Vagina (tissue), 2 donors: ENCODE data around the gene PITX3. TPM values are rescaled to one million over a fixed set of nuclear protein-coding genes. Genes with fewer than 3 reads are reported as not detected.

Source experiments
- DNase-seq, 2 donors: peaks; one replicate each; pipeline ENCODE4 v3.0.0-alpha.2; 2017; ENCODE audit errors: extremely low spot score in 2 of 2
- H3K27ac ChIP-seq: fragments of 200-600 bp; sonication (generic); one replicate; pipeline ENCODE4 v1.5.1; 2019
- H3K27me3 ChIP-seq: fragments of 200-600 bp; sonication (generic); one replicate; pipeline ENCODE4 v1.5.1; 2019
- H3K36me3 ChIP-seq, 2 donors: fragments of 200-600 bp; sonication (generic); one replicate each; pipeline ENCODE4 v1.5.1; 2017 to 2019
- H3K4me1 ChIP-seq: fragments of 200-600 bp; sonication (generic); one replicate; pipeline ENCODE4 v1.5.1; 2019
- H3K4me3 ChIP-seq, 2 donors: fragments of 200-600 bp; sonication (generic); 1 replicate in 1 of 2; 2 replicates in 1 of 2; pipeline ENCODE4 v1.5.1; 2016 to 2019
- H3K9me3 ChIP-seq: fragments of 200-600 bp; sonication (generic); one replicate; pipeline ENCODE4 v1.5.1; 2019
- POLR2A ChIP-seq, 2 donors: fragments of 450-650 bp; IDR thresholded peaks; one replicate each; pipeline ENCODE4 v1.6.1; 2017; ENCODE audit warnings: antibody characterized with exemption in 2 of 2, mild to moderate bottlenecking in 2 of 2, moderate library complexity in 2 of 2
- POLR2AphosphoS5 ChIP-seq, 2 donors: sonication (generic); formaldehyde crosslinking; IDR thresholded peaks; one replicate each; pipeline ENCODE4 v1.9.0; 2017; ENCODE audit warnings: antibody characterized with exemption in 2 of 2, mild to moderate bottlenecking in 2 of 2, low read depth in 1 of 2; ENCODE audit not compliant: insufficient read depth in 1 of 2
- intact Hi-C: fragments of 100-400 bp; cut with DNase I; formaldehyde crosslinking; loops from one replicate; pipeline ENCODE4 v1.15.1; 2023
- total RNA-seq: library from RNA; depleted of rRNA; stranded (reverse); fragments of >200 nt; gene quantifications from one replicate; pipeline ENCODE4 v1.2.3, GENCODE V29; 2016
- TF ChIP-seq, protein P1 (sequence below), 3 experiments: fragments of 450-650 bp in 2 of 3; fragments of 200-600 bp in 1 of 3; sonication (generic) in 1 of 3; IDR thresholded peaks; one replicate each; pipeline ENCODE4 v1.5.1; 2017 to 2019; ENCODE audit warnings: antibody characterized with exemption in 3 of 3, mild to moderate bottlenecking in 2 of 3, moderate library complexity in 2 of 3

Gene PITX3
- total RNA-seq, 1 donor from 2014 or later: not detected

DNA sequence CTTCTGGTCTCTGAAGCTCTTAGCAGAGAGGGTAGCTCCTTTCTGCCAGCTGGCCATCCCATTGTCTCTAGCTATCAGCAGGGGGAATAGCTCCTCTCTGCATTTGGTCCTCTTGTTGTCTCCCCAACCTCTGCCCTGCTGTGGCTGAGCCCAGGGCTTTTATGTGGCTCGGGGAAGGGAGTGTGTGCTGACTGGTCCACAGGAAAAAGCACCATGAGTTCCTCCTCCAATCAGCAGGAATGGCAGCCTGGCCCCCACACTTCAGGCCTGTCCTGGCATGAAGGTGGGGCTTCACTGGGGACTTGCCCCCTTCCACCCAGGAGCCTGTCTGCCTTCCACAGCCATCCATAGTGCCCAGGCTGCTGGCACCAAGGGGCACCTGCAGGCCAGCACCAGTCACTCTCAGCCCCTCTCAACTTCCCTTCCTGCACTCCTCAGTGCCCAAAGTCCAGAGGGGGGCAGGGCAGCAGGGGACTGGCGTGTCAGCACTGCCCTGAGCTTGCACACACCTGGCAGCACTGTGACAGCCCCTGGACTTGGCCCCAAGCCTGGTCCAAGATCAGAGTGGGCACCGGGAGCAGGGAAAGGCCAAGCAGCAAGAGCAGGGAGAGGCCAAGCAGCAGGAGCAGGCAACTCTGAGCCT is 52.9 kb downstream of the PITX3 start:
- intact Hi-C loops: no loop called here
- no peak for DNase-seq
- Histone ChIP-seq H3K36me3 (no peaks in the 10 kb centered on the region), H3K9me3 (no peaks in the 10 kb centered on the region), H3K27me3 (no peaks in the 10 kb centered on the region), H3K4me3 (no peak overlapping the region), H3K4me1 (peaks cover 5% of the 10 kb centered on the region), H3K27ac (no peak overlapping the region)
- TF ChIP-seq POLR2AphosphoS5 (IDR thresholded peaks at IDR 0.05; ENCODE audit: insufficient read depth in 1 of 2, low read depth in 1 of 2): no peak
- TF ChIP-seq POLR2A (IDR thresholded peaks at IDR 0.05): no peak
- TF ChIP-seq, protein P1, sequence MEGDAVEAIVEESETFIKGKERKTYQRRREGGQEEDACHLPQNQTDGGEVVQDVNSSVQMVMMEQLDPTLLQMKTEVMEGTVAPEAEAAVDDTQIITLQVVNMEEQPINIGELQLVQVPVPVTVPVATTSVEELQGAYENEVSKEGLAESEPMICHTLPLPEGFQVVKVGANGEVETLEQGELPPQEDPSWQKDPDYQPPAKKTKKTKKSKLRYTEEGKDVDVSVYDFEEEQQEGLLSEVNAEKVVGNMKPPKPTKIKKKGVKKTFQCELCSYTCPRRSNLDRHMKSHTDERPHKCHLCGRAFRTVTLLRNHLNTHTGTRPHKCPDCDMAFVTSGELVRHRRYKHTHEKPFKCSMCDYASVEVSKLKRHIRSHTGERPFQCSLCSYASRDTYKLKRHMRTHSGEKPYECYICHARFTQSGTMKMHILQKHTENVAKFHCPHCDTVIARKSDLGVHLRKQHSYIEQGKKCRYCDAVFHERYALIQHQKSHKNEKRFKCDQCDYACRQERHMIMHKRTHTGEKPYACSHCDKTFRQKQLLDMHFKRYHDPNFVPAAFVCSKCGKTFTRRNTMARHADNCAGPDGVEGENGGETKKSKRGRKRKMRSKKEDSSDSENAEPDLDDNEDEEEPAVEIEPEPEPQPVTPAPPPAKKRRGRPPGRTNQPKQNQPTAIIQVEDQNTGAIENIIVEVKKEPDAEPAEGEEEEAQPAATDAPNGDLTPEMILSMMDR (IDR thresholded peaks at IDR 0.05): no peak

DNA sequence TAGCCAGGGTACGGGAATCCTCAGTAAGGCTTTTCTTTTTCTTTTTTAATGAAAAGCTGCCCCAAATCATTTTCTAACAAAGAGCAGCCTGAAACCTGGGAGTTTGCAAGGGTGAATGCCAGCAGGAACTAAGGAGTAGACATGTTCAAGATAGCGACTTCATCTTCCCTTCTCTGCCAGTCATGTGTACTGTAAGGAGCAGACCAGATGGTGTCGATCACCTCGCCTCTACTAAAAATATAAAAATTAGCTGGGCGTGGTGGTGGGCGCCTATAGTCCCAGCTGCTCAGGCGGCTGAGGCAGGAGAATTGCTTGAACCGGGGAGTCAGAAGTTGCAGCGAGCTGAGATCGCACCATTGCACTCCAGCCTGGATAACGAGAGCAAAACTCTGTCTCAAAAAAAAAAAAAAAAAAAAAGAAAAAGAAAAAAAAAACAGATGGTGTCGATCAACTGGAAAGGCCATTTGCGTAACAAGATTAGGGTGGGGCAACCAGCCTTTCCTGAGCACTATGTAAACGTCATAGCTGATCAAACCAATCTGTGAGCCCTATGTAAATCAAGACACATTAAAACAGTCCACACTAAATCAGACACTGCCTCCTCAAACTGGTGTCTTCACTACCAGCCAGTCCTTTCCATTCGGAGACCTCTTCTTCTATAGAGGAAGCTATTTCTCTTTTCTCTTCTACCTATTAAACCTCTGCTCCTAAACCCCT is 55.3 kb downstream of the PITX3 start:
- H3K27ac ChIP-seq: no peak overlapping the region
- no peaks in the 10 kb centered on the region for H3K9me3 ChIP-seq
- no peaks in the 10 kb centered on the region for H3K36me3 ChIP-seq
- H3K27me3 ChIP-seq: no peaks in the 10 kb centered on the region
- no peak overlapping the region for H3K4me3 ChIP-seq
- TF ChIP-seq, protein P1 (IDR thresholded peaks at IDR 0.05): no peak
- TF ChIP-seq POLR2AphosphoS5 (IDR thresholded peaks at IDR 0.05; ENCODE audit: insufficient read depth in 1 of 2, low read depth in 1 of 2): no peak
- no peak for TF ChIP-seq POLR2A (IDR thresholded peaks at IDR 0.05)
- intact Hi-C loops: no loop called here
- H3K4me1 ChIP-seq: peaks cover 5% of the 10 kb centered on the region
- DNase-seq: no peak

DNA sequence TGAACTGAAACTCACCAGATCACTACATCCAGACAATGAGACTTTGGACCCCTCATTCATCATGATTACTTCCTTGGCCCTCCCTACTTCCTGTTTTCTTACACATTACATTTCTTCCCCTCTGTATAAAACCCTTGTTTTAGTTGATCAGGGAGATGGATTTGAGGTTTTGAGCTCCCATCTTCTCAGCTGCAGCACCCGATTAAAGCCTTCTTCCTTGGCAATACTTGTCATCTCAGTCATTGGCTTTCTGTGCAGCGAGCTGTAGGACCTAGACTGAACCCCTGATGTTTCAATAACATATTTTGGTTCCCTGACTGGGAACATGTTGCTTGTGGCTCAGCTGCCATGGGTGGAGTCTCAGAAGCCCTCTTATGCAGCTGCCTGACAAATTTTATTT is 56.0 kb downstream of the PITX3 start:
- H3K4me1 ChIP-seq: peaks cover 5% of the 10 kb centered on the region
- DNase-seq: no peak
- intact Hi-C loops: no loop called here
- H3K36me3 ChIP-seq: no peaks in the 10 kb centered on the region
- no peak overlapping the region for H3K27ac ChIP-seq
- H3K9me3 ChIP-seq: no peaks in the 10 kb centered on the region
- no peaks in the 10 kb centered on the region for H3K27me3 ChIP-seq
- H3K4me3 ChIP-seq: no peak overlapping the region
- TF ChIP-seq POLR2AphosphoS5 (IDR thresholded peaks at IDR 0.05; ENCODE audit: insufficient read depth in 1 of 2, low read depth in 1 of 2): no peak
- TF ChIP-seq, protein P1 (IDR thresholded peaks at IDR 0.05): no peak
- TF ChIP-seq POLR2A (IDR thresholded peaks at IDR 0.05): no peak

DNA sequence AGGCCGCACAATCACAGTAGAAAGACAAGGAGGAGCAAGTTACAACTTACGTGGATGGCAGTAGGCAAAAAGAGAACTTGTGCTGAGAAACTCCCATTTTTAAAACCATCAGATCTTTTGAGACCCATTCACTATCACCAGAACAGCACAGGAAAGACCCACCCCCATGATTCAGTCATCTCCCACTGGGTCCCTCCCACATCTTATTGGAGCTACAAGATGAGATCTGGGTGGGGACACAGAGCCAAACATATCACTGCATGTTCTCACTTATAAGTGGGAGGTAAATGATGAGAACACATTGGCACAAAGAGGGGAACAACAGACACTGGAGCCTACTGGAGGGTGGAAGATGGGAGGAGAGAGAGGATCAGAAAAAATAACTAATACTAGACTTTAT is 56.7 kb downstream of the PITX3 start:
- no peak for DNase-seq
- H3K4me3 ChIP-seq: no peak overlapping the region
- H3K36me3 ChIP-seq: no peaks in the 10 kb centered on the region
- H3K4me1 ChIP-seq: peaks cover 5% of the 10 kb centered on the region
- intact Hi-C loops: no loop called here
- no peak for TF ChIP-seq POLR2AphosphoS5 (IDR thresholded peaks at IDR 0.05; ENCODE audit: insufficient read depth in 1 of 2, low read depth in 1 of 2)
- TF ChIP-seq, protein P1 (IDR thresholded peaks at IDR 0.05): no peak
- TF ChIP-seq POLR2A (IDR thresholded peaks at IDR 0.05): no peak
- no peaks in the 10 kb centered on the region for H3K27me3 ChIP-seq
- H3K27ac ChIP-seq: no peak overlapping the region
- no peaks in the 10 kb centered on the region for H3K9me3 ChIP-seq

Other genes starting within 250 kb of the PITX3 start
- gene ARMH3, start 185.3 kb downstream of the PITX3 start, total RNA-seq: 26.5 TPM
- 29.7 TPM for gene HPS6, start 176.2 kb downstream of the PITX3 start, total RNA-seq
- gene LDB1, start 121.1 kb downstream of the PITX3 start, total RNA-seq: 62.6 TPM
- gene PPRC1, start 108.5 kb downstream of the PITX3 start, total RNA-seq: 29.5 TPM
- 61.9 TPM for gene NOLC1, start 89.1 kb downstream of the PITX3 start, total RNA-seq
- not detected for gene ELOVL3, start 15.2 kb downstream of the PITX3 start, total RNA-seq
- 48.9 TPM for gene GBF1, start 4.0 kb upstream of the PITX3 start, total RNA-seq
- gene NFKB2, start 154.2 kb upstream of the PITX3 start, total RNA-seq: 26.8 TPM
- gene PSD, start 177.3 kb upstream of the PITX3 start, total RNA-seq: 6.4 TPM
- 27.7 TPM for gene FBXL15, start 179.3 kb upstream of the PITX3 start, total RNA-seq
- 52.1 TPM for gene CUEDC2, start 191.1 kb upstream of the PITX3 start, total RNA-seq
- not detected for gene C10orf95, start 210.0 kb upstream of the PITX3 start, total RNA-seq